Neural progenitor cell (in vitro differentiated cells): ENCODE results near the gene DNAJA4. TPM values are rescaled to one million over a fixed set of nuclear protein-coding genes. Genes with fewer than 3 reads are reported as not detected.

Experiments used
- DNase-seq: peaks from one replicate; pipeline ENCODE4 v3.0.0-alpha.2; 2016; ENCODE audit warnings: low spot score
- H2AFZ ChIP-seq: fragments of 200-600 bp; sonication (generic); replicated peaks from 2 replicates; pipeline ENCODE4 v1.6.1; 2016; ENCODE audit warnings: antibody characterized with exemption
- H3F3A ChIP-seq: fragments of 200-600 bp; sonication (generic); 2 replicates; pipeline ENCODE4 v1.6.1; 2016; ENCODE audit warnings: antibody characterized with exemption, low read depth
- H3K27ac ChIP-seq: fragments of 200-600 bp; sonication (generic); 2 replicates; pipeline ENCODE4 v1.5.1; 2016; ENCODE audit warnings: mild to moderate bottlenecking
- H3K27me3 ChIP-seq: fragments of 200-600 bp; sonication (generic); 2 replicates; pipeline ENCODE4 v1.6.1; 2016; ENCODE audit warnings: mild to moderate bottlenecking, moderate library complexity
- H3K36me3 ChIP-seq: fragments of 200-600 bp; sonication (generic); 2 replicates; pipeline ENCODE4 v1.5.1; 2016
- H3K4me1 ChIP-seq: fragments of 200-600 bp; sonication (generic); 2 replicates; pipeline ENCODE4 v1.6.1; 2016; ENCODE audit warnings: mixed run types
- H3K4me2 ChIP-seq: fragments of 200-600 bp; sonication (generic); 2 replicates; pipeline ENCODE4 v1.6.1; 2016
- H3K4me3 ChIP-seq: fragments of 200-600 bp; sonication (generic); 2 replicates; pipeline ENCODE4 v1.5.1; 2016
- H3K79me2 ChIP-seq: fragments of 200-600 bp; sonication (generic); 2 replicates; pipeline ENCODE4 v1.6.1; 2016; ENCODE audit warnings: low read depth
- H3K9ac ChIP-seq: fragments of 200-600 bp; sonication (generic); 2 replicates; pipeline ENCODE4 v1.6.1; 2016
- H3K9me3 ChIP-seq: fragments of 200-600 bp; sonication (generic); 2 replicates; pipeline ENCODE4 v1.5.1; 2016; ENCODE audit warnings: low read depth
- H4K20me1 ChIP-seq: fragments of 200-600 bp; sonication (generic); 2 replicates; pipeline ENCODE4 v1.6.1; 2016; ENCODE audit warnings: low read depth
- H3K27ac Mint-ChIP-seq: 3 replicates; pipeline ENCODE4 v1.8.0; 2021; ENCODE audit warnings: mixed read lengths
- H3K27me3 Mint-ChIP-seq: 2 replicates; pipeline ENCODE4 v1.8.0; 2022; ENCODE audit warnings: low read depth, mild to moderate bottlenecking, inconsistent platforms, moderate library complexity, mixed read lengths; ENCODE audit not compliant: insufficient read depth
- H3K36me3 Mint-ChIP-seq: 3 replicates; pipeline ENCODE4 v1.8.0; 2021; ENCODE audit warnings: mixed read lengths
- H3K4me1 Mint-ChIP-seq: 3 replicates; pipeline ENCODE4 v1.8.0; 2021; ENCODE audit warnings: mixed read lengths
- H3K4me3 Mint-ChIP-seq: 3 replicates; pipeline ENCODE4 v1.8.0; 2021; ENCODE audit warnings: mild to moderate bottlenecking, moderate library complexity, mixed read lengths
- H3K9me3 Mint-ChIP-seq: 3 replicates; pipeline ENCODE4 v1.8.0; 2020; ENCODE audit warnings: mixed read lengths
- CTCF ChIP-seq: fragments of 200-600 bp; sonication (generic); IDR thresholded peaks from 2 replicates; pipeline ENCODE4 v1.5.1; 2017; ENCODE audit warnings: antibody characterized with exemption, mild to moderate bottlenecking
- EZH2 ChIP-seq: fragments of 200-600 bp; sonication (generic); IDR thresholded peaks from 2 replicates; pipeline ENCODE4 v1.6.1; 2017; ENCODE audit warnings: antibody characterized with exemption, mild to moderate bottlenecking, moderate library complexity
- EZH2phosphoT487 ChIP-seq: fragments of 200-600 bp; sonication (generic); IDR thresholded peaks from 2 replicates; pipeline ENCODE4 v1.6.1; 2017; ENCODE audit warnings: antibody characterized with exemption
- total RNA-seq: library from RNA; depleted of rRNA; stranded (reverse); fragments of >200 nt; gene quantifications from 2 replicates; pipeline ENCODE4 v1.2.3, GENCODE V29; 2015; ENCODE audit warnings: low replicate concordance

Gene DNAJA4
- total RNA-seq, 1 donor from 2014 or later = not detected

GRCh38 chr15:78320183-78320582, 55.8 kb downstream of the DNAJA4 start:
- Histone ChIP-seq H4K20me1 (no peaks in the 10 kb centered on the region), H3K9ac (no peak overlapping the region), H3K36me3 (no peaks in the 10 kb centered on the region), H3K4me3 (no peak overlapping the region), H2AFZ (no peak overlapping the region), H3K4me1 (peaks cover 59% of the 10 kb centered on the region), H3K4me2 (no peak overlapping the region), H3K79me2 (no peaks in the 10 kb centered on the region), H3K27ac (no peak overlapping the region), H3K27me3 (no peaks in the 10 kb centered on the region), H3K9me3 (no peaks in the 10 kb centered on the region), H3F3A (peaks cover 43% of the 10 kb centered on the region)
- no peak for TF ChIP-seq CTCF
- no peak for TF ChIP-seq EZH2
- TF ChIP-seq EZH2phosphoT487 = no peak
- Mint-ChIP-seq H3K4me3 (no peak overlapping the region), H3K9me3 (no peaks in the 10 kb centered on the region), H3K4me1 (peaks cover 71% of the 10 kb centered on the region), H3K36me3 (no peaks in the 10 kb centered on the region), H3K27me3 (peaks cover 19% of the 10 kb centered on the region), H3K27ac (no peak overlapping the region)
- DNase-seq = no peak

GRCh38 chr15:78321041-78321570, 56.7 kb downstream of the DNAJA4 start:
- no peaks in the 10 kb centered on the region for H3K9me3 ChIP-seq
- H4K20me1 ChIP-seq = no peaks in the 10 kb centered on the region
- no peaks in the 10 kb centered on the region for H3K36me3 ChIP-seq
- Mint-ChIP-seq H3K27me3 (peaks cover 18% of the 10 kb centered on the region), H3K4me3 (no peak overlapping the region), H3K36me3 (no peaks in the 10 kb centered on the region), H3K4me1 (peaks cover 72% of the 10 kb centered on the region), H3K27ac (peak overlapping the region; percentile 84), H3K9me3 (no peaks in the 10 kb centered on the region)
- H3K4me3 ChIP-seq = no peak overlapping the region
- no peak overlapping the region for H3K9ac ChIP-seq
- H3K79me2 ChIP-seq = no peaks in the 10 kb centered on the region
- H3K4me2 ChIP-seq = no peak overlapping the region
- H3K27me3 ChIP-seq = no peaks in the 10 kb centered on the region
- no peak for TF ChIP-seq EZH2phosphoT487
- TF ChIP-seq EZH2 = no peak
- no peak for TF ChIP-seq CTCF
- peaks cover 61% of the 10 kb centered on the region for H3K4me1 ChIP-seq
- peak overlapping the region; percentile 79 for H2AFZ ChIP-seq
- DNase-seq = no peak
- H3K27ac ChIP-seq = no peak overlapping the region
- peaks cover 48% of the 10 kb centered on the region for H3F3A ChIP-seq

- peak overlapping the region; percentile 65 for H3K4me3 Mint-ChIP-seq
- Histone ChIP-seq H4K20me1 (no peaks in the 10 kb centered on the region), H2AFZ (peak overlapping the region; percentile 63), H3F3A (peaks cover 45% of the 10 kb centered on the region), H3K4me2 (peak overlapping the region; percentile 5), H3K27me3 (no peaks in the 10 kb centered on the region), H3K9ac (no peak overlapping the region), H3K4me3 (no peak overlapping the region), H3K4me1 (peaks cover 54% of the 10 kb centered on the region), H3K79me2 (no peaks in the 10 kb centered on the region), H3K27ac (no peak overlapping the region), H3K9me3 (no peaks in the 10 kb centered on the region), H3K36me3 (no peaks in the 10 kb centered on the region)
- H3K36me3 Mint-ChIP-seq = no peaks in the 10 kb centered on the region
- no peaks in the 10 kb centered on the region for H3K9me3 Mint-ChIP-seq
- TF ChIP-seq CTCF = no peak
- no peak for TF ChIP-seq EZH2
- no peak for TF ChIP-seq EZH2phosphoT487
- H3K27me3 Mint-ChIP-seq = peaks cover 15% of the 10 kb centered on the region
- DNase-seq = no peak
- H3K4me1 Mint-ChIP-seq = peaks cover 65% of the 10 kb centered on the region
- H3K27ac Mint-ChIP-seq = peak overlapping the region; percentile 84
Measured at GRCh38 chr15:78321786-78322185, 57.4 kb downstream of the DNAJA4 start.
